Endothelial cell of umbilical vein (primary cell): ENCODE measurements around the gene HUS1. TPM values are rescaled to one million over a fixed set of nuclear protein-coding genes. Genes with fewer than 3 reads are reported as not detected.

Experiments used
- BruUV-seq: library from RNA; stranded (reverse); fragments of 400-500 nt; replicated peaks from 2 replicates; lab custom pipeline; 2021; lab: Mats Ljungman, UMichigan
- CTCF ChIA-PET: fragments of 300-600, 350-600 bp; sonication (Branson Sonifier 250); formaldehyde crosslinking; loops from one replicate; lab custom pipeline; 2021; ENCODE audit warnings: antibody characterized with exemption, inconsistent platforms; lab: Charles Lee
- POLR2A ChIA-PET: fragments of 300-600, 350-600 bp; sonication (Branson Sonifier 250); formaldehyde crosslinking; loops from one replicate; lab custom pipeline; 2021; ENCODE audit warnings: antibody characterized with exemption, inconsistent platforms; lab: Charles Lee
- DNase-seq: peaks from one replicate; pipeline ENCODE4 v3.0.0-alpha.2; 2011; ENCODE audit warnings: low read depth, low spot score
- FAIRE-seq: peaks from 2 replicates; lab custom pipeline; 2011; peaks lifted over from hg19 to GRCh38; lab: Jason Lieb, UNC
- H2AFZ ChIP-seq: 2 replicates; pipeline ENCODE4 v1.6.0; 2012; ENCODE audit warnings: low read depth, low read length, control low read depth, inconsistent platforms
- H3K27ac ChIP-seq: 2 replicates; pipeline ENCODE4 v1.5.1; 2011; ENCODE audit warnings: low read depth, mild to moderate bottlenecking, control low read depth, low read length, moderate library complexity; ENCODE audit not compliant: insufficient read depth
- H3K27me3 ChIP-seq, 2 experiments: 2 replicates each; pipeline versions ENCODE4 v1.6.0 to v1.6.1; 2011; ENCODE audit warnings: low read length in 2 of 2, mixed read lengths in 1 of 2; ENCODE audit not compliant: control insufficient read depth in 2 of 2, insufficient read depth in 2 of 2
- H3K36me3 ChIP-seq, 2 experiments: 2 replicates in 1 of 2; 3 replicates in 1 of 2; pipeline ENCODE4 v1.5.1; 2011; ENCODE audit warnings: low read length in 2 of 2, mild to moderate bottlenecking in 1 of 2, moderate library complexity in 1 of 2; ENCODE audit not compliant: control insufficient read depth in 2 of 2, insufficient read depth in 2 of 2; ENCODE audit errors: extremely low read depth in 1 of 2
- H3K4me1 ChIP-seq: 3 replicates; pipeline ENCODE4 v1.5.1; 2011; ENCODE audit warnings: mild to moderate bottlenecking, low read length; ENCODE audit not compliant: control insufficient read depth, insufficient read depth; ENCODE audit errors: extremely low read depth
- H3K4me2 ChIP-seq: 2 replicates; pipeline ENCODE4 v1.6.1; 2011; ENCODE audit warnings: low read length, control low read depth, mixed read lengths; ENCODE audit not compliant: insufficient read depth
- H3K4me3 ChIP-seq, 3 experiments: fragments of 200-600 bp in 1 of 3; sonication (generic), shearing (Covaris generic) in 1 of 3; replicated peaks in 1 of 3; 2 replicates each; pipeline ENCODE4 v1.5.1; 2011 to 2016; ENCODE audit warnings: control low read depth in 3 of 3, low read length in 3 of 3, mild to moderate bottlenecking in 2 of 3, inconsistent platforms in 1 of 3, low read depth in 1 of 3, moderate library complexity in 1 of 3; ENCODE audit not compliant: insufficient read depth in 1 of 3
- H3K79me2 ChIP-seq: 2 replicates; pipeline ENCODE4 v1.6.0; 2012; ENCODE audit warnings: low read length, inconsistent platforms; ENCODE audit not compliant: control insufficient read depth, insufficient read depth
- H3K9ac ChIP-seq: replicated peaks from 2 replicates; pipeline ENCODE3; 2011; ENCODE audit warnings: low read length, control low read depth; ENCODE audit not compliant: insufficient read depth; ENCODE audit errors: extremely low read depth
- H3K9me1 ChIP-seq: replicated peaks from 3 replicates; pipeline ENCODE4 v1.6.0; 2011; ENCODE audit warnings: mild to moderate bottlenecking, low read length; ENCODE audit not compliant: control insufficient read depth, insufficient read depth; ENCODE audit errors: extremely low read depth
- H3K9me3 ChIP-seq: replicated peaks from 2 replicates; pipeline ENCODE4 v1.5.1; 2012; ENCODE audit warnings: low read length, inconsistent platforms; ENCODE audit not compliant: control insufficient read depth, insufficient read depth
- H4K20me1 ChIP-seq: replicated peaks from 2 replicates; pipeline ENCODE3; 2011; ENCODE audit warnings: mild to moderate bottlenecking, low read length; ENCODE audit not compliant: control insufficient read depth, insufficient read depth; ENCODE audit errors: extremely low read depth
- CTCF ChIP-seq, 2 donors: IDR thresholded peaks; 1 replicate in 1 of 2; 2 replicates in 1 of 2; pipeline ENCODE4 v1.5.1; 2011; ENCODE audit warnings: low read length in 2 of 2, mild to moderate bottlenecking in 2 of 2, moderate library complexity in 2 of 2, control low read depth in 1 of 2, inconsistent platforms in 1 of 2, low read depth in 1 of 2; ENCODE audit not compliant: insufficient read depth in 1 of 2; ENCODE audit errors: extremely low read depth in 1 of 2
- EZH2 ChIP-seq: IDR thresholded peaks from 2 replicates; pipeline ENCODE4 v1.6.1; 2012; ENCODE audit warnings: borderline replicate concordance, low read depth, mild to moderate bottlenecking, moderate library complexity, low read length, inconsistent platforms; ENCODE audit not compliant: severe bottlenecking
- FOS ChIP-seq: IDR thresholded peaks from 2 replicates; pipeline ENCODE4 v1.6.1; 2011; ENCODE audit warnings: mild to moderate bottlenecking, low read length, moderate library complexity, borderline replicate concordance; ENCODE audit not compliant: insufficient read depth
- GATA2 ChIP-seq: IDR thresholded peaks from 2 replicates; pipeline ENCODE4 v1.7.0; 2011; ENCODE audit warnings: low read depth, mild to moderate bottlenecking, moderate library complexity, mixed read lengths, low read length; ENCODE audit not compliant: insufficient read length, insufficient read depth
- JUN ChIP-seq: IDR thresholded peaks from 2 replicates; pipeline ENCODE4 v1.6.1; 2011; ENCODE audit warnings: borderline replicate concordance, low read depth; ENCODE audit not compliant: insufficient read length, insufficient read depth
- MAX ChIP-seq: IDR thresholded peaks from 2 replicates; pipeline ENCODE4 v1.6.1; 2011; ENCODE audit not compliant: insufficient read depth, insufficient read length
- MYC ChIP-seq: IDR thresholded peaks from one replicate; pipeline ENCODE4 v1.6.1; 2011; ENCODE audit warnings: mild to moderate bottlenecking, low read depth, low read length
- POLR2A ChIP-seq: IDR thresholded peaks from 2 replicates; pipeline ENCODE4 v1.6.1; 2012; ENCODE audit warnings: low read depth, mild to moderate bottlenecking, control low read depth, low read length
- POLR2AphosphoS5 ChIP-seq: IDR thresholded peaks from 2 replicates; pipeline ENCODE4 v1.6.1; 2012; ENCODE audit warnings: low read depth, mild to moderate bottlenecking, control low read depth, low read length, moderate library complexity; ENCODE audit not compliant: insufficient read depth
- dilution Hi-C: fragments of 300-500 bp; cut with MboI; formaldehyde crosslinking; loops from one replicate; pipeline ENCODE4 v1.15.0; 2019; ENCODE audit warnings: low sequenced_read_pairs; ENCODE audit not compliant: extremely low pct_ligation_motif_present
- intact Hi-C: fragments of 100-400 bp; cut with micrococcal nuclease; formaldehyde crosslinking; loops from one replicate; pipeline ENCODE4 v1.10.0; 2022
- polyA plus RNA-seq, 4 experiments: library from polyadenylated mRNA; depleted of rRNA in 3 of 4; stranded (reverse) in 3 of 4; unstranded in 1 of 4; fragments of >200 nt; gene quantifications; 2 replicates each; pipeline versions ENCODE4 v1.2.1 to v1.2.3, GENCODE V29; 2011 to 2012; ENCODE audit warnings: missing spikeins in 1 of 4
- total RNA-seq: library from RNA; stranded (reverse); gene quantifications from 2 replicates; pipeline ENCODE4 v1.2.3, GENCODE V29; 2021

Gene HUS1
- total and polyA plus RNA-seq, 2 donors (not counting 3 experiments of a cell fraction or from before 2014, with no cell fraction given), result 21.4 to 49.7 TPM

GRCh38 chr7:47957156-47957555 is 22.3 kb downstream of the HUS1 start:
- no peaks in the 10 kb centered on the region for H4K20me1 ChIP-seq
- H3K79me2 ChIP-seq, result no peaks in the 10 kb centered on the region
- no peak overlapping the region for H2AFZ ChIP-seq
- no peaks in the 10 kb centered on the region for H3K27me3 ChIP-seq
- H3K9me3 ChIP-seq, result no peaks in the 10 kb centered on the region
- FAIRE-seq, result no peak
- CTCF ChIA-PET, result interaction anchor here (1.5 to 2.3 kb wide), 3 partner anchors 9 to 12 kb away, joined by 3 to 12 read pairs (median 4); partner anchors contain the start of gene PKD1L1
- no peaks in the 10 kb centered on the region for H3K9me1 ChIP-seq
- DNase-seq, result no peak
- TF ChIP-seq CTCF (IDR thresholded peaks at IDR 0.05; ENCODE audit: extremely low read depth in 1 of 2, insufficient read depth in 1 of 2, low read depth in 1 of 2, low read length in 2 of 2), result no peak
- TF ChIP-seq FOS, result no peak
- no peak for TF ChIP-seq POLR2A
- no peak for TF ChIP-seq EZH2
- no peak for TF ChIP-seq GATA2
- no peak for TF ChIP-seq JUN
- no peak for TF ChIP-seq POLR2AphosphoS5
- TF ChIP-seq MYC, result no peak
- no peak for TF ChIP-seq MAX
- intact Hi-C loops (no loop called here), dilution Hi-C loops (no loop called here)
- no peak overlapping the region for H3K27ac ChIP-seq
- H3K4me3 ChIP-seq, result no peak overlapping the region
- H3K4me1 ChIP-seq, result no peaks in the 10 kb centered on the region
- H3K4me2 ChIP-seq, result no peak overlapping the region
- POLR2A ChIA-PET, result no interaction called here
- no peak overlapping the region for H3K9ac ChIP-seq
- no TSS peak for BruUV-seq
- H3K36me3 ChIP-seq, result peaks cover 7 to 9% of the 10 kb centered on the region in 2 experiments
